ENCODE data around the gene PFKFB3.

GRCh38 chr10:6174201-6174874 lies 28.4 kb upstream of the PFKFB3 start:
- no peak for TF ChIP-seq CTCF (IDR thresholded peaks at IDR 0.05; ENCODE audit: poor library complexity)
- no peak for TF ChIP-seq EZH2 (IDR thresholded peaks at IDR 0.05; ENCODE audit: borderline replicate concordance)
